Uterus (tissue), 4 donors: ENCODE measurements around the gene MAB21L4. TPM values are rescaled to one million over a fixed set of nuclear protein-coding genes. Genes with fewer than 3 reads are reported as not detected.

Experiments used
- DNase-seq, 2 donors: peaks; one replicate each; pipeline ENCODE4 v3.0.0-alpha.2; 2019 to 2020
- H3K27ac ChIP-seq, 2 donors: fragments of 200-600 bp; sonication (generic); 1 replicate in 1 of 2; 2 replicates in 1 of 2; pipeline ENCODE4 v1.5.1; 2016 to 2018
- H3K27me3 ChIP-seq, 2 donors: fragments of 200-600 bp; sonication (generic); one replicate each; pipeline ENCODE4 v1.5.1; 2018 to 2019; ENCODE audit warnings: control low read depth in 1 of 2
- H3K36me3 ChIP-seq, 2 donors: fragments of 200-600 bp; sonication (generic); one replicate each; pipeline ENCODE4 v1.5.1; 2019; ENCODE audit warnings: control low read depth in 1 of 2
- H3K4me1 ChIP-seq, 2 donors: fragments of 200-600 bp; sonication (generic); one replicate each; pipeline ENCODE4 v1.5.1; 2018 to 2019; ENCODE audit warnings: control low read depth in 1 of 2
- H3K4me3 ChIP-seq, 2 donors: fragments of 200-600 bp; sonication (generic); 1 replicate in 1 of 2; 2 replicates in 1 of 2; pipeline ENCODE4 v1.5.1; 2018 to 2019; ENCODE audit warnings: mild to moderate bottlenecking in 1 of 2
- H3K9me3 ChIP-seq, 2 donors: fragments of 200-600 bp; sonication (generic); one replicate each; pipeline ENCODE4 v1.5.1; 2019; ENCODE audit warnings: control low read depth in 1 of 2
- POLR2A ChIP-seq, 2 donors: fragments of 450-650 bp; IDR thresholded peaks; one replicate each; pipeline ENCODE4 v1.6.1; 2016; ENCODE audit warnings: antibody characterized with exemption in 2 of 2, mild to moderate bottlenecking in 1 of 2, moderate library complexity in 1 of 2
- intact Hi-C: fragments of 100-400 bp; cut with DNase I; formaldehyde crosslinking; loops from one replicate; pipeline ENCODE4 v1.15.1; 2023; ENCODE audit warnings: low total_unique reads
- total RNA-seq, 4 donors: library from RNA; depleted of rRNA in 3 of 4; stranded (reverse); fragments of >200 nt in 3 of 4; gene quantifications; one replicate each; pipeline versions ENCODE4 v1.1.0 to v1.2.4, GENCODE V29; 2014 to 2023
- TF ChIP-seq, protein P1 (sequence below), 4 experiments: fragments of 200-600 bp in 2 of 4; fragments of 450-650 bp in 2 of 4; sonication (generic) in 2 of 4; IDR thresholded peaks; one replicate each; pipeline ENCODE4 v1.5.1; 2016 to 2019; ENCODE audit warnings: antibody characterized with exemption in 4 of 4, mild to moderate bottlenecking in 2 of 4, moderate library complexity in 1 of 4
- donor health status: DM: yes; HTN: yes; CAD: no.

Gene MAB21L4
- total RNA-seq, 4 donors from 2014 or later = 0.97 TPM; not detected in 3

DNA sequence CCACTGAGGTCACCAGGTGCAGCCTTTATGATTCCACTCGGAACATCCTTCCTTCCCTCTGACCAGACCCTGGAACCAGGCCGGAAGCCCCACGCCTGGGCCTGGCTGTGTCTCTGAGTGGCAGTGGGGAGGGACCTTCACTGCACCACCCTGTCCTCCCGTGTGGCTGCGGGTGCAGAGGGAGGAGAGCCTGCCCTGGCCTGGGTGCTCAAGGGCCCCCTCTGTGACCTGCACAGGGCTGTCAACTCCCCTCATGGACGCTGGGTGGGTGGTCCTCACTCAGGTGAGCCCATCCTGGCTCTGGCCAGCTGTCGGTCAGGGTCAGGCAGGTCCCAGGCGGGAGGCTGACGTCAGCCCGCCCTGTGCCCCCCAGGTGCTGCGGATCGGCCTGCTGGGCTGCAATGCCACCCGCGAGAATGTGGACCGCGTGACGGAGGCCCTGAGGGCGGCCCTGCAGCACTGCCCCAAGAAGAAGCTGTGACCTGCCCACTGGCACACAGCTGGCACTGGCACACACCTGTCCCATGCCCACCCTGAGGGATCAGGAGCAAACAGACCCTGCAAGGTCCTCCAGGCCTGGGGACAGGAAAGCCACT is 17.5 kb downstream of the MAB21L4 start:
- Histone ChIP-seq H3K4me3 (no peak overlapping the region), H3K9me3 (no peaks in the 10 kb centered on the region), H3K36me3 (no peaks in the 10 kb centered on the region), H3K27me3 (no peaks in the 10 kb centered on the region), H3K4me1 (no peaks in the 10 kb centered on the region), H3K27ac (no peak overlapping the region)
- intact Hi-C loops = no loop called here
- no peak for TF ChIP-seq POLR2A (IDR thresholded peaks at IDR 0.05)
- TF ChIP-seq, protein P1, sequence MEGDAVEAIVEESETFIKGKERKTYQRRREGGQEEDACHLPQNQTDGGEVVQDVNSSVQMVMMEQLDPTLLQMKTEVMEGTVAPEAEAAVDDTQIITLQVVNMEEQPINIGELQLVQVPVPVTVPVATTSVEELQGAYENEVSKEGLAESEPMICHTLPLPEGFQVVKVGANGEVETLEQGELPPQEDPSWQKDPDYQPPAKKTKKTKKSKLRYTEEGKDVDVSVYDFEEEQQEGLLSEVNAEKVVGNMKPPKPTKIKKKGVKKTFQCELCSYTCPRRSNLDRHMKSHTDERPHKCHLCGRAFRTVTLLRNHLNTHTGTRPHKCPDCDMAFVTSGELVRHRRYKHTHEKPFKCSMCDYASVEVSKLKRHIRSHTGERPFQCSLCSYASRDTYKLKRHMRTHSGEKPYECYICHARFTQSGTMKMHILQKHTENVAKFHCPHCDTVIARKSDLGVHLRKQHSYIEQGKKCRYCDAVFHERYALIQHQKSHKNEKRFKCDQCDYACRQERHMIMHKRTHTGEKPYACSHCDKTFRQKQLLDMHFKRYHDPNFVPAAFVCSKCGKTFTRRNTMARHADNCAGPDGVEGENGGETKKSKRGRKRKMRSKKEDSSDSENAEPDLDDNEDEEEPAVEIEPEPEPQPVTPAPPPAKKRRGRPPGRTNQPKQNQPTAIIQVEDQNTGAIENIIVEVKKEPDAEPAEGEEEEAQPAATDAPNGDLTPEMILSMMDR (IDR thresholded peaks at IDR 0.05) = no peak
- DNase-seq = no peak

DNA sequence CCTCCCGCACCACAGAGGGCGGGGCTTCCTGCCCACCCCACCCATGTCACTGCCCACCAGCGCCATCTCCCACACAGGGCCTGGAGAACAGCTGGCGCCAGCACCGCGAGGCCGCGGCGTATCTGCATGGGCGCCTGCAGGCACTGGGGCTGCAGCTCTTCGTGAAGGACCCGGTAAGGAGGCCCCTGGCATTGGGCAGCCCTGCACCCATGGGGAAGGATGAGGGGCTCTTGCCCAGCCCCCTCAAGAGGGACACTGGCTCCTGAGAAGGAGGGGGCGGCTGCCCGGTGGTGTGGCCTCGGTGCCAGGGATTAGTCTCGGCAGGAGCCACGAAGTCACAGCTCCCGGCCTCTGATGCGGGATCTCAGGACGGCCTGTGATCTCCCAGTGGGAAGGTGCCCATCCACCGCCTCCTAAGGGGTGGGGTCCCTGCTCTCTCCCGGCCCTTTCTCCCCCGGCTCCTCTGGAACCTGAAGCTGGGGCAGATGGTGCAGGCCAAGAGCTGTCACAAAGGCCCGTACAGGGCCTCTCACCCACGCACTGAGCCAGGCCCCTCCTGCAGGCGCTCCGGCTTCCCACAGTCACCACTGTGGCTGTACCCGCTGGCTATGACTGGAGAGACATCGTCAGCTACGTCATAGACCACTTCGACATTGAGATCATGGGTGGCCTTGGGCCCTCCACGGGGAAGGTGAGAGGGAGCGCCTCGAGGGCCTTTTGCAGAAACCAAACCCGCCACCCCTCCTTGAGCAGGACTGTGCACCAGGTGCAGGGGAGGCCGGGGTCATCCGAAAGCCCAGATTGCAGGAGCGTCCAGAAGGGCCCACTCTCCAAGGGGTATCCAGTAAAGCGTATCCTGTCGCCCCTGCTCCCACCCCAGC is 18.3 kb downstream of the MAB21L4 start:
- no peaks in the 10 kb centered on the region for H3K36me3 ChIP-seq
- H3K4me3 ChIP-seq = no peak overlapping the region
- peak in 1 of 2 donors; percentile 9 for DNase-seq
- no peaks in the 10 kb centered on the region for H3K9me3 ChIP-seq
- no peaks in the 10 kb centered on the region for H3K4me1 ChIP-seq
- no peaks in the 10 kb centered on the region for H3K27me3 ChIP-seq
- TF ChIP-seq, protein P1 (IDR thresholded peaks at IDR 0.05) = no peak
- TF ChIP-seq POLR2A (IDR thresholded peaks at IDR 0.05) = no peak
- H3K27ac ChIP-seq = no peak overlapping the region
- intact Hi-C loops = no loop called here

DNA sequence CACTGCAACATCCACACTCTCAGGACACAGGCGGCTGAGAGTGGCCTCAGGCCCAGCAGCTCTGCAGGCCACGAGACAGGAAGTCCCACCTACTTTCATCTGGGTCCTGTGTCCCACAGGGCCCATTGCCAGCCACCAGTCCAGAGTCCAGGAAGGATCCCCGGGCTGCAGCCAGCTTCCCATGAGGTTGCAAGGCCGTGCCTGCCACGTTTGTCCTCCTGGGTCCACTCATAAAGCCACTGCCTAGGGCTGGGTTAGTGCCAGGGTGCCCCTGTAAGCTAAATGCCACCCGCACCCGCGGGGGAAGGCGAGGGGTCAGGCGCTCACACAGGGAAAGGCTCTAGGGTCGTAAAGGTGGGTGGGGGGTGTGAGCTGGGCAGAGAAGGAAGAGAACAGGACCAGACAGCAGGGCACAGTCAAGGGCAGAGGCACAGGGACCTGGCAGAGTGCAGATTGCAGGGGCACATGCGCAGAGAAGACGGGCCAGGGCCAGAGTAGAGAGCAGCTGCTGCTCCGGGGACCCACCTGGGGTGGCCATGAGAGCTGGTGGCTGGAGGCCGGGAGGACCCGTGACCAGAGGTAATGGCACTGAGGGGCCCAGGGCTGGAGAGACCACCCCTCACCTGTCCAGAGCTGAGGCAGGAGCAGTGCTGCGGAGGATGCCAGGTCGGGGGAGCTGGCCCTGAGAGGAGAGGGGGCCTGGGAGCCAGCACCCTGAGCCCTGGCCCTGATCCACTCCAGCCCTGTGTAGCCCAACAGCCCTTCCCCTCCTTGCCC is 19.3 kb downstream of the MAB21L4 start:
- no peak overlapping the region for H3K27ac ChIP-seq
- peak in 1 of 2 donors; percentile 8 for DNase-seq
- intact Hi-C loops = no loop called here
- H3K4me1 ChIP-seq = no peaks in the 10 kb centered on the region
- H3K9me3 ChIP-seq = no peaks in the 10 kb centered on the region
- no peak overlapping the region for H3K4me3 ChIP-seq
- H3K27me3 ChIP-seq = no peaks in the 10 kb centered on the region
- no peaks in the 10 kb centered on the region for H3K36me3 ChIP-seq
- no peak for TF ChIP-seq POLR2A (IDR thresholded peaks at IDR 0.05)

DNA sequence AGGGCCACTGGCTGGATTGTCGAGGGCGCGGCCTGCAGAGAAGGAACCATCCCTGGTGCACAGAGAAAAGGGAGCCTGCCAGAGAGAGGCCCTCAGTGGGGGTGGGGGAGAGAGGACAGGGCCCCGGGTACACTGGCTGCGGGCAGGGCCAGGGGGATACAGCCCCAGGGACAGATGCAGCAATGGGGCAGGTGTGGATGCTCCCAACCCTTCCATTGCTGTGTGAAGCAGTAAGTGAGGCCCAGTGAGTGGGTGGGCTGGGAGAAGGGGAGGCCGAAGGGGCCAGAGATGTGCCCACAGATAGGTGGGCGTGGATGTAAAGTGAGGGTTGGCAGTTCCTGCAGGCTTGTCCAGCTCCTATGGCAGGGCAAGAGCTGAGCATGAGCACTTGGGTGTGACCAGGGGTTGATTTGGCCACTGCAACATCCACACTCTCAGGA is 19.9 kb downstream of the MAB21L4 start:
- no peak for DNase-seq
- H3K4me3 ChIP-seq = no peak overlapping the region
- no peaks in the 10 kb centered on the region for H3K27me3 ChIP-seq
- no peaks in the 10 kb centered on the region for H3K9me3 ChIP-seq
- intact Hi-C loops = no loop called here
- H3K27ac ChIP-seq = no peak overlapping the region
- TF ChIP-seq POLR2A (IDR thresholded peaks at IDR 0.05) = no peak
- TF ChIP-seq, protein P1 (IDR thresholded peaks at IDR 0.05) = no peak
- H3K4me1 ChIP-seq = no peaks in the 10 kb centered on the region
- H3K36me3 ChIP-seq = no peaks in the 10 kb centered on the region

DNA sequence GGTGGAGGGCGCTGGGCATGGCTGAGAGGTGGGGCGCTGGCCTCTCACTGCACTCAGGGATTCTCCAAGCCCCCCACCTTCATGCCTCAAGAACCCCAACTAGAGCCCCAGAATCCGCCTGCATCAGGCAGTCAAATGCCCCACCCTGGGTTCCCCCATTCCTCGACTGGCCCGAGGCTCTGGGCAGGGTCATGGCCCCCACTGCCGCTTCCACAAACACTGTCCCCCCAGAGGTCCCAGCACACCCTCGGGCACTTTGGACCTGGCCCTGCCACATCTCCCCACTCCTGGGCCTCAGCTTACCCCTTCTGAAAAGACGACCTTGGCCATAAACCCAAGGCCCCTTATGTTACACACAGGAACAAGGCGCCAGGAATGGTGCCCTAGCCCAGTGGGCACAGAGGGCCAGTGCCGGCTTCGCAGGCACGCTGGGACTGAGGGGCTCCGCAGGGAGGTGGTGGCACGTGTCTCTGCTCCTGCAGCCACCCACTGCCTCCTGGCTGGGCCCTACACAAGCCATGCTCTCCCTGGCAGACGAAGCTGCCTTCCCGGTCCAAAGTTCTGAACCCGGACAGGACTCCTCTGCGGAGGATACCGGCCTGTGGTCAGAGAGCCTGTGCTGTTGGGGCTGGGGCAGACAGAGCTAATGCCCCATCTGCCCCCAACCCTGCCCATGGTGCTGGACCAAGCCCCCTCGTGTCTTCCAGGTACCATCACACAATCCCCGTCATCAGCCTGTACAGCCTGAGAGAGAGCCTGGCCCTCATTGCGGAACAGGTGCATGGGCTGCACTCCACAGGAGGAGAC is 20.5 kb downstream of the MAB21L4 start:
- intact Hi-C loops = no loop called here
- H3K4me3 ChIP-seq = no peak overlapping the region
- TF ChIP-seq, protein P1 (IDR thresholded peaks at IDR 0.05) = no peak
- no peak for TF ChIP-seq POLR2A (IDR thresholded peaks at IDR 0.05)
- no peaks in the 10 kb centered on the region for H3K36me3 ChIP-seq
- H3K9me3 ChIP-seq = no peaks in the 10 kb centered on the region
- H3K27me3 ChIP-seq = no peaks in the 10 kb centered on the region
- no peak for DNase-seq
- H3K27ac ChIP-seq = no peak overlapping the region
- no peaks in the 10 kb centered on the region for H3K4me1 ChIP-seq
